Measurements from ENCODE around the gene MICA. TPM values are rescaled to one million over a fixed set of nuclear protein-coding genes. Genes with fewer than 3 reads are reported as not detected.
A peak's percentile ranks its signal among the peaks of the same experiment; 100 is the strongest.

The MICA gene
- total RNA-seq, 1 donor from 2014 or later = 70.0 TPM

DNA sequence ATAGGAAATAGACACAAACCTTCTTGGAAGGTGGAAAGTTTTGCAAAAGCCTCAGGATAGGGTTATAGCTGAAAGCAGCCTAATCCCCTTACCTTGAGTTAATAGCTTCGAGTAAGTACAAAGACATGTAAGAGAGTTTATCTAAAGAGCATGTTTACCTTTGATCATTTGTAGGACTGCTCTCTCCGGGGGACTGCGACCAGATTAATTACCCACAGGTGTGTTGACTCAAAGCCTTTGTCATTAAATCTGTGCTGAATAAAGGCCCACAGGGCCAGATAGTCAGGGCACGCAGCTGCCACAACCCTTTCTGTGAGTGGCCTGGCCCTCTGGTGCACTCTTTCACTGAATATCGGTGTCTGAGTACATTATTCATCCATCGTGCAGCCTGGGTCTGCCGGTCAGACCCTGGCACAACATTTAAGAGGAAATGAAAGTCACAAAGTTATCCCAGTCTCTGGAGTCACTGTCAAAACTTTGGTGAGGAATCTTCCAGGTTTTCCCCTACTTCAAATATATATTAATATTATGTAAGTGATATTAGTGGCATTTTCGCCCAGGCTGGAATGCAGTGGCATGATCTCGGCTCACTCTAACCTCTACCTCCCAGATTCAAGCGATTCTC is 5.4 kb upstream of the MICA start:
- H3K9ac ChIP-seq (ENCODE audit: low read length) = no peak overlapping the region
- H3K4me1 ChIP-seq (ENCODE audit: insufficient read depth, low read length) = peaks cover 18% of the 10 kb centered on the region
- H3K4me1 Mint-ChIP-seq (ENCODE audit: low read depth, unreplicated experiment) = peaks cover 27% of the 10 kb centered on the region
- no peaks in the 10 kb centered on the region for H3K27me3 ChIP-seq (ENCODE audit: insufficient read depth, low read length)
- FAIRE-seq (no peak), DNase-seq (ENCODE audit: low read depth) (no peak)
- no peak overlapping the region for H3K4me3 ChIP-seq (ENCODE audit: insufficient read depth, low read depth, low read length)
- H3K36me3 Mint-ChIP-seq (ENCODE audit: low read depth, unreplicated experiment) = no peaks in the 10 kb centered on the region
- H3K36me3 ChIP-seq (ENCODE audit: insufficient read depth, low read length) = no peaks in the 10 kb centered on the region
- H3K27ac ChIP-seq (ENCODE audit: low read depth, low read length) = no peak overlapping the region
- TF ChIP-seq, protein P1, sequence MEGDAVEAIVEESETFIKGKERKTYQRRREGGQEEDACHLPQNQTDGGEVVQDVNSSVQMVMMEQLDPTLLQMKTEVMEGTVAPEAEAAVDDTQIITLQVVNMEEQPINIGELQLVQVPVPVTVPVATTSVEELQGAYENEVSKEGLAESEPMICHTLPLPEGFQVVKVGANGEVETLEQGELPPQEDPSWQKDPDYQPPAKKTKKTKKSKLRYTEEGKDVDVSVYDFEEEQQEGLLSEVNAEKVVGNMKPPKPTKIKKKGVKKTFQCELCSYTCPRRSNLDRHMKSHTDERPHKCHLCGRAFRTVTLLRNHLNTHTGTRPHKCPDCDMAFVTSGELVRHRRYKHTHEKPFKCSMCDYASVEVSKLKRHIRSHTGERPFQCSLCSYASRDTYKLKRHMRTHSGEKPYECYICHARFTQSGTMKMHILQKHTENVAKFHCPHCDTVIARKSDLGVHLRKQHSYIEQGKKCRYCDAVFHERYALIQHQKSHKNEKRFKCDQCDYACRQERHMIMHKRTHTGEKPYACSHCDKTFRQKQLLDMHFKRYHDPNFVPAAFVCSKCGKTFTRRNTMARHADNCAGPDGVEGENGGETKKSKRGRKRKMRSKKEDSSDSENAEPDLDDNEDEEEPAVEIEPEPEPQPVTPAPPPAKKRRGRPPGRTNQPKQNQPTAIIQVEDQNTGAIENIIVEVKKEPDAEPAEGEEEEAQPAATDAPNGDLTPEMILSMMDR (IDR thresholded peaks at IDR 0.05; ENCODE audit: insufficient read depth, low read depth, low read length) = no peak
- TF ChIP-seq EZH2 (IDR thresholded peaks at IDR 0.05; ENCODE audit: insufficient read depth, low read length) = no peak
- no peak overlapping the region for H3K27ac Mint-ChIP-seq (ENCODE audit: unreplicated experiment)
- H3K4me2 ChIP-seq (ENCODE audit: low read length) = peak overlapping the region; percentile 97
- no peak overlapping the region for H3K4me3 Mint-ChIP-seq (ENCODE audit: unreplicated experiment)
- H4K20me1 ChIP-seq (ENCODE audit: insufficient read depth, low read length) = peaks cover 19% of the 10 kb centered on the region
- H3K9me3 ChIP-seq (ENCODE audit: insufficient read depth, low read depth, low read length) = no peaks in the 10 kb centered on the region
- H3K27me3 Mint-ChIP-seq (ENCODE audit: low read depth, unreplicated experiment) = no peaks in the 10 kb centered on the region
- no peak overlapping the region for H2AFZ ChIP-seq (ENCODE audit: low read depth, low read length)
- H3K9me3 Mint-ChIP-seq (ENCODE audit: unreplicated experiment) = no peaks in the 10 kb centered on the region
- H3K79me2 ChIP-seq (ENCODE audit: insufficient read depth, low read length) = peaks cover 31% of the 10 kb centered on the region

DNA sequence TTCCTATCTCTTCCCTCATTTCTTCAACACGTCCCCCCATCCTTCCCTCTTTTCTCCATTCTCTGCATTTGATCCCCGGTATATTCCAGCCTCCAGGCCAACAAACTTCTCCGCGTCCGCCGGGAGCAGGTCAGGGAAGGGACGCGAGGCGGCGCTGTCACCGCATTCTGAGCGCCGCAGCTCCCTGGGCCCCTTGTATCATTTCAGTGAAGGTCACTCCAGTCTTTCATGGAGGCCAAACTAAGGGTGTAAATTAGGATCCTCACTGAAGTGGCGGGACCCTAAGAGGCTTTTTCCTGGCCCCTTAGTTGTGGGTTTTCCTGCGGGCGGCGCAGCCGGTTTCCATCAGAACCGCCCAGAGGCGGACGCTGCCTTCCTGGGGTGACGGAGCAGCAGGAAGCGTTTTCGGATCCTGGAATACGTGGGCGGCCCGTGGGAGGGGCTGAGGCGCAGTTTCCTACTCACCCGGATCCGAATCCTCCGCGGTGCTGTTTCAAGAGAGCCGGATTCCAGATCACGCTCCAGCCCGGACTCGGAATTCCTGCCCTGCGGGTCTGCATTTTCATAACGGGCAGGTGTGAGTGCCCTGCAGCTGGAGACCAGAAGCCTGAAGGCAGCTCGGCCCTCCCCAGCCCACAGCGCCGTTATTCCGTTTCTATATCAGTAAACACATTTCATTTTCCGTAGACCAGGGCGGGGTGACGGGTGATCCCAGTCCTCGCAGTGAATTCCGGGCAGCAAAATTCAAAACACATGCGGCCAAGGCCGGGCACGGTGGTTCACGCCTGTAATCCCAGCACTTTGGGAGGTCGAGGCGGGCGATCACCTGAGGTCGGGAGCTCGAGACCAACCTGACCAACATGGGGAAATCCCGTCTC is 3.6 kb upstream of the MICA start:
- H3K27me3 ChIP-seq (ENCODE audit: insufficient read depth, low read length) = no peaks in the 10 kb centered on the region
- no peaks in the 10 kb centered on the region for H3K9me3 ChIP-seq (ENCODE audit: insufficient read depth, low read depth, low read length)
- no peaks in the 10 kb centered on the region for H3K36me3 ChIP-seq (ENCODE audit: insufficient read depth, low read length)
- H3K4me3 Mint-ChIP-seq (ENCODE audit: unreplicated experiment) = peak overlapping the region; percentile 99
- peak; percentile 87 for DNase-seq (ENCODE audit: low read depth)
- peak overlapping the region; percentile 80 for H3K27ac Mint-ChIP-seq (ENCODE audit: unreplicated experiment)
- H3K27ac ChIP-seq (ENCODE audit: low read depth, low read length) = peak overlapping the region; percentile 85
- no peak for TF ChIP-seq EZH2 (IDR thresholded peaks at IDR 0.05; ENCODE audit: insufficient read depth, low read length)
- TF ChIP-seq, protein P1 (IDR thresholded peaks at IDR 0.05; ENCODE audit: insufficient read depth, low read depth, low read length) = peak; percentile 73
- H4K20me1 ChIP-seq (ENCODE audit: insufficient read depth, low read length) = peaks cover 30% of the 10 kb centered on the region
- peak overlapping the region; percentile 97 for H3K4me2 ChIP-seq (ENCODE audit: low read length)
- peaks cover 26% of the 10 kb centered on the region for H3K4me1 ChIP-seq (ENCODE audit: insufficient read depth, low read length)
- H3K9me3 Mint-ChIP-seq (ENCODE audit: unreplicated experiment) = no peaks in the 10 kb centered on the region
- peaks cover 49% of the 10 kb centered on the region for H3K79me2 ChIP-seq (ENCODE audit: insufficient read depth, low read length)
- peaks cover 27% of the 10 kb centered on the region for H3K4me1 Mint-ChIP-seq (ENCODE audit: low read depth, unreplicated experiment)
- H3K4me3 ChIP-seq (ENCODE audit: insufficient read depth, low read depth, low read length) = peak overlapping the region; percentile 93
- no peaks in the 10 kb centered on the region for H3K27me3 Mint-ChIP-seq (ENCODE audit: low read depth, unreplicated experiment)
- peak overlapping the region; percentile 99 for H2AFZ ChIP-seq (ENCODE audit: low read depth, low read length)
- H3K36me3 Mint-ChIP-seq (ENCODE audit: low read depth, unreplicated experiment) = no peaks in the 10 kb centered on the region
- peak overlapping the region; percentile 93 for H3K9ac ChIP-seq (ENCODE audit: low read length)
- FAIRE-seq = no peak

Measured in astrocyte (in vitro differentiated cells and primary cell).